GM20431 (cell line): ENCODE results near the gene NUP58.

Experiments used
- in situ Hi-C: fragments of 300-500 bp; cut with MseI, MboI; formaldehyde crosslinking; loops from one replicate; pipeline ENCODE4 v1.15.0; 2020; ENCODE audit warnings: low sequenced_read_pairs; ENCODE audit not compliant: unreplicated experiment

NUP58 gene, protein sequence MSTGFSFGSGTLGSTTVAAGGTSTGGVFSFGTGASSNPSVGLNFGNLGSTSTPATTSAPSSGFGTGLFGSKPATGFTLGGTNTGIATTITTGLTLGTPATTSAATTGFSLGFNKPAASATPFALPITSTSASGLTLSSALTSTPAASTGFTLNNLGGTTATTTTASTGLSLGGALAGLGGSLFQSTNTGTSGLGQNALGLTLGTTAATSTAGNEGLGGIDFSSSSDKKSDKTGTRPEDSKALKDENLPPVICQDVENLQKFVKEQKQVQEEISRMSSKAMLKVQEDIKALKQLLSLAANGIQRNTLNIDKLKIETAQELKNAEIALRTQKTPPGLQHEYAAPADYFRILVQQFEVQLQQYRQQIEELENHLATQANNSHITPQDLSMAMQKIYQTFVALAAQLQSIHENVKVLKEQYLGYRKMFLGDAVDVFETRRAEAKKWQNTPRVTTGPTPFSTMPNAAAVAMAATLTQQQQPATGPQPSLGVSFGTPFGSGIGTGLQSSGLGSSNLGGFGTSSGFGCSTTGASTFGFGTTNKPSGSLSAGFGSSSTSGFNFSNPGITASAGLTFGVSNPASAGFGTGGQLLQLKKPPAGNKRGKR

DNA sequence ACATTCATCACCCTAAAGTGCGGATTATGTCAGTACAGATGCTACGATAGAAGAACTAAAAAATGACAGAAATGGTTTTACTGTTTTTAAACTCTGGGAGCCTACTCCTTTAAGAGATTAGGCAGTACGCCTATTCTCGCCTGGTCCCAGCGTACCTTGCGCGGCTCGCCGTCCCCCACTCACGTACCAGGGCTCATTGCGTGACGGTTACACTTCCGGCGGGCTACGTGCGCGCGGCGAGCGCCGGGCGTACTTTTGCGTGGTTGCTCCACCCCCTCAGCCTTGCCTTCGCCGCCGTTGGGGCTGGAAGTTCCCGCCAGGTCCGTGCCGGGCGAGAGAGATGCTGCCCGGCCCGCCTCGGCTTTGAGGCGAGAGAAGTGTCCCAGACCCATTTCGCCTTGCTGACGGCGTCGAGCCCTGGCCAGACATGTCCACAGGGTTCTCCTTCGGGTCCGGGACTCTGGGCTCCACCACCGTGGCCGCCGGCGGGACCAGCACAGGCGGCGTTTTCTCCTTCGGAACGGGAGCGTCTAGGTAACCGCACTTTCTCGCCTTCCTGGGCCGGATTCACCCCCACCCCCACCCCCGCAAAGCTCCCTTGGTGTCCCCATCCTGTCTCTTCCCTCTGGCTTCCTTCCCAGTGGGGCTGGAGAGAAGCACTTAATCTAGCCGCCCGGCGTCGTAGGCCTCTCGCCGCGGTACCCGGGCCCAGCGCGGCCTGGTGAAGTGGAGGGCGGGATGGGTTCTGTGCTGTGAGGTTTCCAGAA, at the start of gene NUP58:
Gene NUP58 (plus strand): TSS at position 279 of the 767 bp plus-strand sequence. CDS start 149 bp downstream, at position 428.
- in situ Hi-C loops, result no loop called here

DNA sequence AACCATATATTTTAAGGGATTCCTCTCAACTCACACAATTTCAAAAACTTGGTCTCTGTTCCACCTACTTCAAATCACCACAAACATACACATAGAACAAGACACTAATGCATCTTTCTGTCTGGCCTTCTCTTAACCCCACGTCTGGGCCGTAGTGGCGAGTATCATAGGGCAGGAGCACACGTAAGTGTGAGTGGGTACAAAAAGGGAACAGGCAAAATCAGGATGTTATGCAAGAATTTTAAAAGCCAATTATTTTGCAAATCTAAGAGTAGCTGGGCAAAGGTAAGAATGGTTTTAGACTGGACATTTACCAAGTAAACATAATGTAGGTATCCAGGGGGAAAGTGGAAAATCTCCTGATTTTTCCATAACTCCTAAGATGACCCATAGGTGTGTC, 49.2 kb upstream of the NUP58 start:
- in situ Hi-C loops, result no loop called here

DNA sequence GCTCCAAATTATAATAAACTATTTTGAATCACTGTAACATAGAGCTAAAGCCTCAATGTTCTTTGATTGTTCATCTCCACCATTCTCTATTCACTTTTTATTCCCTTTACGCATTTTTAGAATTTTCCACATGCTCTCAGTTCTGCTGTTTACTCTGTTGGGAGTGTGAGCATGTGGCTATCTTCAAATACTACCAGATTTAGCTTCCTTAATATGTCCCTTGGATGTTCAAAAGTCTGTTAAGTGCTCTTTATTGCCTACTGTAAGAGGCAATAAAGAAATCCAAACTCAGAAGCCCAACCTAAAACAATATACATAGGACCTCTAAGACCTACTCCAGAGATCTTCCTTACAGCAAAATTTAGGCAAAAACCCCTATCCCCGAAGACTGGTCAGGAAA, 48.7 kb upstream of the NUP58 start:
- in situ Hi-C loops, result no loop called here

DNA sequence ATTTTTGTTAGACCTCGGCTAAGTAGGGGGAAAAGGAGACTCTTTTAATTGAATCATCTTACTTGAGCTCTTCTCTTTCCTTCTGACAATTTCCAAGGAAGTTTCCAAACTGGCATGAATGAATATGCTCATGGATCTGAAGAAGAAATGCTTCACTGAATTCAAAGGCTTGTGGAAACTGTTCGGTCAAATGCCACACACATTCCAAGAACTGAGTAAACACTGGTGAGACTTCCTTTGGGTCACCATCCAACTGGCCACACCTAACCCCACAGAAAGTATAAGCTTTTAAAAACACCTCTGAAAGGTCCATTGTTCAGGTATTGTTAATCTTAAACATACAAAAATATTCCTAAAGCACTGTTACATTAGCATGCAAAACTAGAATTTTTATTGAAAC, 47.7 kb upstream of the NUP58 start:
- in situ Hi-C loops, result no loop called here

DNA sequence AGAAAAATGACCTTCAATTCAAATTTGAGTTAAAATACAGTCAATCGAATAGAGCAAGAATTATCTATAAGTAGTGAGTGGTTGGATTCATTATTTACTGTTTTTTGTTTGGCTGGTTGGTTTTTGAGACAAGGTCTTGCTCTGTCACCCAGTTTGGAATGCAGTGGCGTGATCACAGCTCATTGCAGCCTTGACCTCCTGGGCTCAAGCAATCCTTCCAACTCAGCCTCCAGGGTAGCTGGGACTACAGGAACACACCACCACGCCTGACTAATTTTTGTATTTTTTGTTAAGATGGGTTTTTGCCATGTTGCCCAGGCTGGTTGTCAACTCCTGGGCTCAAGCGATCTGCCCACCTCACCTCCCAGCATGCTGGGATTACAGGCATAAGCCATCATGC, 39.2 kb upstream of the NUP58 start:
- in situ Hi-C loops, result no loop called here

DNA sequence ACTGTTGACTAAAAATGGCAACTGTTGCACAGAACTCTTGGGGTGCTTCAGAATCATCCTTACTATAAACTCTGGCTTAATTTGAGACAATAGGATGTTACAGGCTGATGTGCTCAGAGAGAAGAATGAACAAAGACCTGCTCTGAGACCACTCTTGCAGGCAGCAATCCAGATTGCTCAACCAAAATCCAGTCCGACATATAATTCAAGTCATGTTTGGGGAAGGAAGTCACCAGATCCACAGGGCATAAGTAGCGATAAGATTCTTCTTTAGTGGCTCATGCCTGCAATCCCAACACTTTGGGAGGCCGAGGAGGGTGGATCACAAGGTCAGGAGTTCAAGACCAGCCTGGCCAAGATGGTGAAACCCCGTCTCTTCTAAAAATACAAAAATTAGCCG, 34.7 kb upstream of the NUP58 start:
- in situ Hi-C loops, result no loop called here

DNA sequence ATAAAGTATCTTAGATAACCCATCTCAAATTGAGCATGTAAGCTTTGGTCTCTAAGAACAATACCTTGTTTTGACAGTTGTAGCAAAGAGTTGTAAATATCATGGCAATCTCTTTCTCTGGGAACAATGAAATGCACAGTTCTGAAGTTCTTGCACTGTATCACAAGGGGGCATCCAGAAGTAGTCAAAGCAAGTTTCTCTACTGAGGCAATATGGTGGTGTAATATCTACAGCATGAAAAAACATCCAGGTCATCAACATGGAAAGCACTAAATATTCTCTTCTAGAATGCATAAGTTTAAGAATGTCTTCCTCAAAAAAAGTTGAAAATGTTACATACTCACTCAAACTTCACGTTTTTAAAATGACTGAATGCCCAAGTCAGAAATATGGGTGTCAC, 33.7 kb upstream of the NUP58 start:
- in situ Hi-C loops, result no loop called here

DNA sequence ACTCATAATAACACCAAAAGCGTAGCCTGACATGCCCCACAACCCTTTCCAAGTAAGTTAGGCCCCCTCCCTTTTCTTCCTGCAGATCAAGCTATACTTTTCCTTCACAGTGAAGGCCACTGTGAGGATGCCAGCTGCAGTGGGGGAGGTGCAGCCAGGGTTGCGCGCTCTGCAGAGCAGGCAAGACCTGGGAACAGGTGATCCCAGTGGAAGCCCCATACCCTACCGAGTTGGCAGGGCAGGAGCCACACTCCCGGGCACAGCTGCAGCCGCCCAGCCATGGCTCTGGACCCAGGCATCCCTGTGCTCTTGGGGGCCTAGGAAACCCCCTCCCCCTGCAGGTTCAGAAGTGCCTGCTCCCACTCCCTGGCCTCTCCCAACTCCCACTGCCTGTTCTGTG, 32.9 kb upstream of the NUP58 start:
- in situ Hi-C loops, result no loop called here

DNA sequence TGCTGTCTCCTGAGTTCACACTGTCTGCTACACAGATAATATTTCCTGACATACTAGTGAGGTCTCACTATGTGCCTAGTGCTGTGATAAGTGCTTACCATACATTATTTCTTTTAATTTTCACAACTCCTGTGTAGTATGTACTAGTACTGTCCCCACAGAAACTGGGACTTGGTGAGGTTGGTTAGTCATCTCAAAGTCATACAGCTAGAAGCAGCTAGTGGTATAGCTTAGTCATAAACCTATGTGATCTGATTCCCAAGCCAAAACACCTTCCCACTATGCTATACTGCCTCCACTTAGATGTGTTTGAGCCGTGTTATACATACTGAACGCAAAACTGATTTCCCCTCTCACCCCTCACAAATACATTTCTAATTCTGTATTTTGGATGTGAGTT, 24.7 kb upstream of the NUP58 start:
- in situ Hi-C loops, result no loop called here

DNA sequence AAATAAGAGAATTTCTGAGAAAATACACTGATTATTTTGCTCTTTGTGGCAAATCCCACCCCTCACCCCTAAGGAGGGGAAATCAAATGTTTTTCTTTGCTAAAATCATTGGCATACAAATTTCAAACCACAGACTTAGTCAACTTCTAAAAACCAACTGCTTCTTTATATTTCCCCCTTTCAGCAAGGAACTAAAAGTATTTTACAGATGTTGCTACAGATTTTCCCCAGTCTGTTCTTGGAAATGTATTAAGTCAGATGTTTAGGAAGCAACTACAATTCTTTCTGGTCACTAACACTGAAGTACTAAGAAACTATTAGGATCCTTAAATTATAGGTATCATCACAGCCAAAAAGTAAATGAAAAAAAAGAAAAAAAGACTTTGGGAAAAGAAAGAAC, 21.0 kb upstream of the NUP58 start:
- in situ Hi-C loops, result no loop called here

DNA sequence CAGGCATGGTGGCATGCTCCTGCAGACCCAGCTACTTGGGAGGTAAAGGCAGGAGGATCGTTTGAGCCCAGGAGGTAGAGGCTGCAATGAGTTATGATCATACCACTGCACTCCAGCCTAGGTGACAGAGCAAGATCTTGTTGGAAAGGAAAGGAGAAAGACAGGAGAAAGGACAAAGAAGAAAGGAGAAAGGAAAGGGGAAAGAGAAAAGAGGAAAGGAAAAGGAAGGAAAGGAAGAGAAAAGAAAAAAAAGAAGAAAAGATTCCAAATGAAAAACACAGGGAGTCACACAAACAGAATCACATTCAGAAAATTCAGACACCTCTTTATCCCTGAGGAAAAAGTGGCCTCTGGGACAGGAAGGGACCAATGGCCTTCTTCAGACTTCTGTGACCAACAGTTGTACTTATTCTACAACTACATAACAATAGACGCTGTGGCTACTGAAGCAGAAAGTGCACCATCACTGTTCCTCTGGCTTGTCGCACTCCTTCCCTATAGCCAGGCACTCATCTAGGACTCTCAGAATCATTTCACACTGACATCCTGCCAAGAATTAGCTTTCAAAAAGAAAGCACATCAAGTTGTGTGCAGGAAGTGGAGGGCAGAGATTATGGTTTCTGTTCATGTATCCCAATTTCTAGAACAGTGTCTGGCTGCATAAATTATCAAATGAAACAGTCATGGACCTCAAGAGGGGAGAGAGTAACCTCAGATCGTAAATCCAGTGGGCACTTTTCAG, 20.1 kb upstream of the NUP58 start:
- in situ Hi-C loops, result no loop called here

DNA sequence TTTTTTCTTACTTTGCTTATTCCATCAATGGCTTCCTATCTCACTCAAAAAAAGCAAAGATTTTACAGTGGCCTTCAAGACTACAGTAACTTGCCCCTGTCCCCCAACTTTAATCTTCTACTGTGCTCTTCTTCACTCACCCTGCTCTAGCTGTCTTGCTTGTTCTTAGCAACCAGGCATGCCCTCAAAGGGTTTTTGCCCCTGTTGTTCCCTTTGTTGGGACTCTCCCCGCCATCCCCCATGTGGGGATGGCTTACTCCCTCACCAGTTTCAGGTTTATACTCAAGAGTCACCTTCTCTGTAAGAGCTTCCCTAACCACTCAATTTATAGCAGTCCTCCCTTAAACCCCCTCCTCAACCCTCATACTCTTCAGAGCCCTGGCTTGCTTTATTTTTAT, 19.5 kb upstream of the NUP58 start:
- in situ Hi-C loops, result no loop called here

DNA sequence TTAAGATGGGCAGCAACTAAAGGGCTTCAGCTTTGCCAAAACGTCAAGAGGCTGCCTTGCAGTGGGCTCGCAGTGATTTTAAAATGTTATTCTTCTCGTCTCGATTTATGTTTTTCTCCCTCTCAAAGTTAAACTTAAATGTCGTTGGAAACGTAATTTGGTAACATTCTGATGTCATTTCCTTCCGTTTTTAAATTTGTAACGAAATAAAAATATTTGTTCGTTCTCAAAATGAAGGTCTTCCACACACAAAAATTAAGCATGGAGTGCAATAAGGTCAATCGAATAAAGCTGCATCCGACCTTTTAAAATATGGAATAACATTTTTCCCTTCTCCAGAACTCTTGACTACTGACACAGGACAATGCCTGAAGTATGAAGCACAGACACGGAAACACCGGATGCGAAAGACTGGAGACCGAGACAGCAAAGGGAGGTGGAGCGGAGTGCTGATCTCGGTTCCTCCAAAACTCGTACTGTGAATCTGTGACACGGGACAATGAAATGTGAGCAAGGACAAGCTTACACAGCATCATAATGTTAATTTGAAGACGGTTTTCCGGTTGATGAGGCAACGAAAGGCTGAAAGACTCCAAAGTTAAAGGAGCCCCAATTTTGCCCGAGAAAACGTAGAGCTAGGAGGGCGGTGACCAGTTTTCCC, 15.0 kb upstream of the NUP58 start:
- in situ Hi-C loops, result no loop called here

DNA sequence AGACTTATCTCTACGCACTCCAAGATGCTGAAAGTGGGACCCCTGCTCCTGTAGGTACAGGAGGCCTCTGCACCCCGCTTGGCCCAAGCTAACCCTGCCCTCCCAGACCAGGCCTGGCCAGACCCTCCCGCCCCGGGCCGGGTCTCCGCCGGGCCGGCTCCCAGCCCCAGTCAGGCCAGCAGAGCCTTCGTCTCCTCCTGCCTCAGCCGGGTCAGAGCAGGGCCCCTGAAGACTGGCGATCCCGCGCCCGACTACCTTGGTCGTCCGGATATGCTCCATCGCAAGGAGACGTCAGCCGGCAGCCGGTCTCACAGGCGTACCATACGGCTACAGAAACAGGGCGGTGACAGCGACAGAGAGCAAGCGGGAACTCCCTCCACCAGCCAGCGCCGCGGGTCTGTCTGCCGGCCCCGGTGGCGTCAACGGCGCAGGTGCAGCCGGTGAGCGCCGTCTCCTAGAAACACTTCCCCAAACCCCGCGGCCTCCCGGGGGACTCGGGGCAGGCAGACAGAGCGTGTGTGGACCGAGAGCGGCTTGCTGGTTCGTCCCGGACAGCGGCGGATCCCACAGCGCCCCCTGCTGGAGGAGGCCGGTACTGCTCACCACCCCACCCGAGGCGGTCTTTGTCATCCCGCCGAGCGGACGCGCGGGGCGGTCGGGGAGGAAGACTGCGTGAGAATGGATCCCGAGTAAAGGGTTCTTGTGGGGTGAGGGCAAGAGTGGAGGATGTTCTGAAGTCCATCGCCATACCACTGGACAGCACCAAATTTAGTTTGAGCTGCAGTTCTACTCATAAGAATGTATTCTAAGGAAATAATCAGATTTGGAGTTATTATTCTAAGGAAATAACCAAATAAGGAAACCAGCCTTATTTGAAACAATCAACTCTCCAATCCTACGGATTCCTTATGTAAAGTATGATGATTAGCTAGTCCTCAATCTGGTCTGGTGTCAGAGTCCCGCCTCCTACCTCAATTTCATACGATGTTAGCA, 14.2 kb upstream of the NUP58 start, which contains the start of gene MTMR6:
Gene MTMR6 (minus strand): TSS at position 520 of the 993 bp plus-strand sequence. CDS start 241 bp downstream, at position 279.
- in situ Hi-C loops, result no loop called here

DNA sequence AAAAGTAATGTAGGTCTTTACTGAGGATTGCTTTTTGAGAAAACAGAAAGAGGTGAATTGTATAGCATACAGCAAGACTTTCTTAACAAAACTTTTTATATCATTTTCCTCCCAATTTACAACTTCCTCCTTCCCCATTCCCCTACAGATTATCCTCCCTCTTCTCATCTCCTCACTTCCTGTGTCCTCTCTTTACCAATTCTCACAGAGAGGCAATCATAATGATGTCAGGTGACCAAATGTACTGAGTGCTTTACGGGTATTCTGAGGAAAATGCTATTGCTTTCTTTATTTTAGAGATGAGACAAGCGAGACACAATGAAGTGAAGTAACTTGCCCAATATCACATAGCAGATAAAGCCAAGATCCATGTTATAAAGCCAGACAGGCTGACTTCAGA, 12.5 kb upstream of the NUP58 start:
- in situ Hi-C loops, result no loop called here

DNA sequence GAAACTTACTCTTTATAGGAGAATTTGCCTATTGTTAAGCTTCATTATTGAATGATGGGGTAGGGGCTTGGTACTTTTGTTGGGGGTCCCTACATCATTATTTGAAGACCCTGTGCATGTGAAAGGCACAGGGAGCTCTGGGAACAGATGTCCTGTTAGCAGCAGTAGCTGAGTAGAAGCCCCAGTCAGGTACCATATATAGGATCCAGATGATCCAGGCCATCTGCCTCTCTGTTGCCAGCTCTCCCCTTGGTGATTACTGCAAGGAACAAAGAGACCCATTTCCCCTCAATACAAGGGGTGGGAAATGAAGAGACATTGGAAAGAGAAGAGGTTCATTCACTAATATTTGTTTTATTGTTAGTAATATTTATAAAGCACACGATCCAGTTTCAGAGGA, 9.7 kb upstream of the NUP58 start:
- in situ Hi-C loops, result no loop called here

DNA sequence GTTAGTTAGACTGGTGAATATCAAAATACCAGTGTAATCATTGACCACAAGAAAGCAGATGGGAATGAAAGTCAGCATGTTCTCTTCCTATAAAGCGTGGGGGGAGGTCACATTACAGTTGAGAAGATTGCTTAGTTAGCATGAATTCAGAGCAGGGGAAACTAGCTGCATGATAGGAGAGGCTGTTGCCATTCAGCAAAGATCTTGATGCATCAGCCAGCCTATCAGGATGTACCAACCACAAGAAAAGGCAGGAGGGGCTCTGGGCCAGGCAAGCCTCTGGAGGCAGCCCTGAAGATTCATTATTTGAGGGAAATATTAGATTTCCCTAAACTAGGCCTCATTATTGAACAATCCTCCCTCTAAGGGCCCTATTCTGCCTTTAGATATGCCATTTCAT, 9.1 kb upstream of the NUP58 start:
- in situ Hi-C loops, result no loop called here

DNA sequence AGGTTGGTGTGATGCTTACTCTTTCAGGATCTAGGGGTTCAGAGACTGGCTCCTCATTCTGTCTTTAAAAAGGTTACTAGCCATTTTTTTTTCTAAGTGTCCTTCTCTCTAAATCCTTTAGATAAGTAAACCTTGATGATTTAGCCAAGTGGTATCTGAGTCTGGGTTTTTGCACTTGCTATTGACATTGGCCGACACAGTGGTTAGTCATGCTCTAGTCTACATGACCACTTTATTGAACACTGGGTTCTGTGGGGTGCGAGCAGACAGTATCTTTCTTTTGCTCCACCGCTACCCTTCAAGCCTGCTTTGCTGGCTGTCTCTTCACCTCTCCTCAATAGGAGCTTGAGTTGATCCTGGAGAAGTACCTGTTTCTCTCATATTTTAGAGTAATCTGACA, 6.2 kb upstream of the NUP58 start:
- in situ Hi-C loops, result no loop called here

DNA sequence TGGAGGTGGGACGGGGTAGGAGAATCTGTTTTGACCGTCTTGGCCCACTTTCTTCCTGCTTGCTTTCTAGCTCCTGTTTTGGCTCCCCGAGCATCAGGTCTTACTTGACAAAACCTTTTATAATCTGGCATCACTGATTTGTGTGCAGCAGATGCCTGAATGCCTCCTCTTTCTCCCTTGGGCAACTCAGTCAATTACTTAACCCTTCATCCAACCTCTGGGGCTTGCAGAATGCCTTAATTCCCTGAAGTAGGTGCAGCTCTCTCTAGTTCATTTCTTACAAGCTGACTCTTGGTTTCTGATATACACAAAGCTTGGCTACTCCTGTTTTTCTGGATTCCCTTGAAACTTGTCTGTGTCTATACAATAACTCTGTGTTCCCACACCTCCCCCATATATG, 5.7 kb upstream of the NUP58 start:
- in situ Hi-C loops, result no loop called here
